Measurements from ENCODE around the gene RNF34. TPM values are rescaled to one million over a fixed set of nuclear protein-coding genes. Genes with fewer than 3 reads are reported as not detected.
"Not testable (repeated sequence)": the region's sequence is repeated elsewhere in the genome, so short reads cannot be mapped to it uniquely, and the experiment has no call there.

The RNF34 gene, protein sequence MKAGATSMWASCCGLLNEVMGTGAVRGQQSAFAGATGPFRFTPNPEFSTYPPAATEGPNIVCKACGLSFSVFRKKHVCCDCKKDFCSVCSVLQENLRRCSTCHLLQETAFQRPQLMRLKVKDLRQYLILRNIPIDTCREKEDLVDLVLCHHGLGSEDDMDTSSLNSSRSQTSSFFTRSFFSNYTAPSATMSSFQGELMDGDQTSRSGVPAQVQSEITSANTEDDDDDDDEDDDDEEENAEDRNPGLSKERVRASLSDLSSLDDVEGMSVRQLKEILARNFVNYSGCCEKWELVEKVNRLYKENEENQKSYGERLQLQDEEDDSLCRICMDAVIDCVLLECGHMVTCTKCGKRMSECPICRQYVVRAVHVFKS
- 10 to 100 TPM; 77.2 to 82.8 TPM for total RNA-seq

DNA sequence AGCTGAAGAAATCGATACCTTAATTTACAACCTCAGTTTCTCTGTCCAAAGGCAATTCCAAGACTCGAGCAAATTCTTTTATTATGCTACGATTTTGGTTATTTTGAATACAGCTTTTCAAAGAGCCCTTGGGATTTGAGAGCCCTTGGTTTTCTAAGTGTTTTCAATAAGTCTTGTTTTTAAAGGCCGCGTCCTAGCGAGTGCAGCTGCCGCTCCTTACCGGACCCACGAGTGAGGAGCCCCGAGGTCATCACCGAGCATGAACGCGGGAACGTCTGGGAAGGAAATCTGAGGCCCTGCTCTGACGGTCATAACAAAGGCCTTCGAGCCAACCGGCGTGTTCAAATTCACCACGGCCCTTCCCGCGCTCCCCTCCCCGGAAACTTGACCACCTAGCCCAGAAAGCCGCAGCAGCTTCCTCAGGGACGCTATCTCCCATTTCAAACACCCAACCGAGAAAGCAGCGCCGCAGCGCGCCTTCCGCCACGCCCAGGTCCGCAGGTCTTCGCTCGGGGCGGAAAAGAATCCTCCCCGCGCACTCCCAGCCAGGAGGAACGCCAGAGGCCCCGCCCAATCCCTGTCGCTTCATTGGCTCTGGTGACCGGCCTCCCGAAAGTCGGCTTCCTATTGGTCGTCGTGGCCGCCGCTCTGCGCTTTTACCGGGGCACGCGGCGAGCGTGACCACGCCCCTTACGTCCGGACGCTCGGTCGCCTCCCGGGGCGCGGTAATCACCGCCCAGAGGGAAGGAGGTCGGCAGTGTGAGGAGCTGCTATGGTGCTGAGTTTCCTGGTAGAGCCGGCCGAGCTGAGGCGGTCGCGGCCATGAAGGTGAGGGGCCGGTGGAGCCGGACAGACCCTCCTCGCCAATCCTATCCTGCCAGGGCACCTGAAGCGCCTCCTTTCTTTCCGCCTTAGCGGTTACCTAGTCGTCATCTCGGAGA, at the start of gene RNF34:
TSS of gene RNF34 (plus strand) at position 728 of the 941 bp plus-strand sequence. CDS start at position 823, 95 bp downstream.
- POLR2A ChIA-PET = interaction anchor here (0.7 to 2.4 kb wide), 10 partner anchors 8 to 272 kb away, joined by 3 to 24 read pairs (median 5); partner anchors contain the start of genes ANAPC5, CAMKK2 and ORAI1
- CTCF ChIA-PET = interaction anchor here (0.9 to 2.7 kb wide), 5 partner anchors 17 to 64 kb away, joined by 3 to 11 read pairs (median 5); partner anchors contain the start of gene ANAPC5

DNA sequence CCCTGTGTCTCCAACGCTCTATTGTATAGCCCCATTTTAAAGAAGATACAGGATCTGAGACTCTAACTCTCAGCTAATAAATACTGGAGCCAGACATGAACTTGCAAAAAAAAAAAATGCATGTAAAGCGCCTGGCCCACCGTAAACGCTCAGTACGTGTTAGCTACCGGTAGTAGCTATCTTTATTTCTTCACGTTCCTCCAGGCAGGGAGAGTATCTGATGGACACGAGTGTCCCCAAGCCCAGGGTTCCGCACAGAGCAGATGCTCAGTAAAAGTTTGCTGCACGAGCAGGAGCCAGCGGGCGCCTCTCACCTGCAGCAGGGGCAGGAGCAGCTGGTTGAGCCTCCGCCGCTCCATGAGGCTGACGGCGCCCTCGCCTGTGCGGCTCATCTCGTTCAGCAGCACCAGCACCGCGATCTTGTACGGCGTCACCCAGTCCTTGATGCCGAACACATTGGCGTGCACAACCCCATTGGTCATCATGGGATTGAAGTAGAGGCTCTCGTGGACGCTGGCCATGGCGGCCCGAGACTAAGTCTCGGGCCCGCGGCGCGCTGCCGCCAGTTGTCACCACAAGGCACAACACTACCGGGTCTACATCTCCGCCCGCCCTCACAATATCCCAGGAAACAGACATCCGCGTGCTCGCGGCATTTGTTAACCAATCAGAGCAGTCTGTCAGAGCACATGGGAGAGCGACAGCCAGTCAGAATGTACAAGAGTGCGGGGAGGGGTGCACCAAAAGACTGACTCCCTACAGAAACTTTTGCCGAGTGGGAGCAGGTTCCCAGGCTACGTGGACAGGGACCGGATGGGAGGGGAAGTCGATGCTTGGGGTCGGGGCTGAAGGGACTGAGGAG, 47.9 kb upstream of the RNF34 start, which contains the start of gene ANAPC5:
TSS of gene ANAPC5 (minus strand) at position 592 of the 862 bp plus-strand sequence. CDS start at position 521, 71 bp downstream.
- POLR2A ChIA-PET = interaction anchor here (0.6 to 2.6 kb wide), 4 partner anchors 40 to 162 kb away, joined by 3 to 24 read pairs (median 4); partner anchors contain the start of gene RNF34

DNA sequence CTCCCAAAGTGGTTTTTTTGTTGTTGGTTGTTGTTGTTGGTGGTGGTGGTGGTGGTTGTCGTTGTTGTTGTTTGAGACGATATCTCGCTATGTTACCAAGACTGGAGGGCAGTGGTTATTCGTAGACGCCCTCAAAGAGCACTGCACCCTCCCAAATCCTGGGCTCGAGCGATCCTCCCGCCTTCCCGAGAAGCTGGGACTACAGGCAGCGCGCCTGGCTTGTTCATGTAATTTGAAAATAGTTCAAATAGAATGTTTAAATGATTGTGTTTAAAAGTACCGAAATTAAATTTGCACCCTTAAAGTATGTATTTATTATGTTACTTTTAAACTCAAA, 47.3 kb upstream of the RNF34 start:
- POLR2A ChIA-PET = interaction anchor here (1.8 to 2.6 kb wide), 2 partner anchors 39 to 48 kb away, joined by 5 to 24 read pairs; partner anchors contain the start of gene RNF34
- CTCF ChIA-PET = interaction anchor here (0.6 to 1.2 kb wide), 2 partner anchors 13 to 346 kb away, joined by 3 read pairs; no protein-coding TSS in a partner anchor

More for the DNA sequence above, 47.9 kb upstream of the RNF34 start, which contains the start of gene ANAPC5:
- CTCF ChIA-PET = interaction anchor here (0.6 to 2.0 kb wide), 6 partner anchors 12 to 345 kb away, joined by 3 to 12 read pairs (median 4); partner anchors contain the start of gene RNF34

DNA sequence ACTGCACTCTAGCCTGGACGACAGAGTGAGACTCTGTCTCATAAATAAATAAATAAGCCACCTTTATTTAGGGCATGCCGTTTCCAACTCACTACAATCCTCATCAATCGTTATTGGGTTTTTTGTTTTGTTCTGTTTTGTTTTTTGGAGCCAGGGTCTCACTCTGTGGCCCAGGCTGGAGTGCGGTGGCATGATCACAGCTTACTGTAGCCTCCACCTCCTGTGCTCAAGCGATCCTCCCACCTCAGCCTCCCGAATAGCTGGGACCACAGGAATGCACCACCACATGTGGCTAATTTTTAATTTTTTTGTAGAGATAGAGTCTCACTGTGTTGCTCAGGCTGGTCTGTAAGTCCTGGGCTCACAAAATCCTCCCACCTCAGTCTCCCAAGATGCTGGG, 44.1 kb upstream of the RNF34 start:
- POLR2A ChIA-PET = no interaction called here

DNA sequence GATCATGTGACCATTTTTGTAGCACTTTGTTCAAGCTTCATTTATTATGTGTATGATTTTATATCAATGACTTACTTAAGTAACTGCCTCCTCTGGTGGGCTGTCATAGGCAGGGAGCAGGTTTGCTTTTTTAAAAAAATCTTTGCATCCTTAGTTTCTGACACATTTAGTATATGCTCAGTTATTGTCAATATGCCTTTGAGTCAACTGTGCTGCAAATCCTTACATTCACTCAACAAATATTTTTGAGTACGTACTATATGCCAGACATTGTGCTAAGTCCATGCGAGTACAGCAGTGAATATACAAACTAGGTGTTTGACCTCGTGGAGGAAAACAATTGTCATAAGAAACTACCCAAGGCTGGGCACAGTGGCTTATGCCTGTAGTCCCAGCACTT, 43.3 kb upstream of the RNF34 start:
- POLR2A ChIA-PET = no interaction called here
- CTCF ChIA-PET = interaction anchor here (0.7 kb wide), 1 partner anchor 13 kb away, joined by 4 read pairs; no protein-coding TSS in a partner anchor

More for the DNA sequence above, 44.1 kb upstream of the RNF34 start:
- CTCF ChIA-PET = interaction anchor here (0.7 kb wide), 1 partner anchor 14 kb away, joined by 4 read pairs; no protein-coding TSS in a partner anchor

DNA sequence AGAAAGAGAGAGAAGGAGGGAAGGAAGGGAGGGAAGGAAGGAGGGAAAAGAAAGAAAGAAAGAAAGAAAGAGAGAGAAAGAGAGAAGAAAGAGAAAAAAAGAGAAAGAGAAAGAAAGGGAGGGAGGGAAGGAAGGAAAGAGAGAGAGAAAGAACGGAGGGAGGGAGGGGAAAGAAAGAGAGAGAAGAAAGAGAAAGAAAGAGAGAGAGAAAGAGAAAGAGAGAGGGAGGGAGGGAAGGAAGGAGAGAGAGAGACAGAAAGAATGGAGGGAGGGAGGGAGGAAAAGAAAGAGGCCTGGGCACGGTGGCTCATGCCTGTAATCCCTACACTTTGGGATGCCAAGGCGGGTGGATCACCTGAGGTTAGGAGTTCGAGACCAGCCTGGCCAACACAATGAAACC, 42.6 kb upstream of the RNF34 start:
- ChIA-PET CTCF (interaction anchor here (0.7 kb wide), 1 partner anchor 965 kb away, joined by 3 read pairs; no protein-coding TSS in a partner anchor), POLR2A (no interaction called here)

DNA sequence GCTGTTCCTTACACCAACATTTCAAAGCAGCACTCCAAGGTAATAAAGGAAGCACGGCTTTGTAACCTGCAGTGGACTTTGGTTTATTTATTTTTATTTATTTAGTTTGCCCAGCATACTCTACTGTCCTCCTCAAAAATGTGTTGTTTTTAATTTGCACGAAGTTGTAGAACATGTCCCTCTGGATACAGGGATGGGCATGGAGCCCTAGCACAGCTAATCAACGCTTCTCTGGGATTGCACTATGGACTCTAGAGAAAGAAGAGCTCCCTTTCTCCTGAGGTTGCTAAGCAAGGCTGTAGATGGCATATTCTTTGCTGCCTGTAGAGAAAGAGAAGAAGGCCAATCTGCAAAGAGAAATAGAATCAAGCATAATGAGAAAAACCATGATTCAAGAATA, 41.8 kb upstream of the RNF34 start:
- ChIA-PET POLR2A (no interaction called here), CTCF (interaction anchor here (0.5 kb wide), 1 partner anchor 9 kb away, joined by 3 read pairs; no protein-coding TSS in a partner anchor)

DNA sequence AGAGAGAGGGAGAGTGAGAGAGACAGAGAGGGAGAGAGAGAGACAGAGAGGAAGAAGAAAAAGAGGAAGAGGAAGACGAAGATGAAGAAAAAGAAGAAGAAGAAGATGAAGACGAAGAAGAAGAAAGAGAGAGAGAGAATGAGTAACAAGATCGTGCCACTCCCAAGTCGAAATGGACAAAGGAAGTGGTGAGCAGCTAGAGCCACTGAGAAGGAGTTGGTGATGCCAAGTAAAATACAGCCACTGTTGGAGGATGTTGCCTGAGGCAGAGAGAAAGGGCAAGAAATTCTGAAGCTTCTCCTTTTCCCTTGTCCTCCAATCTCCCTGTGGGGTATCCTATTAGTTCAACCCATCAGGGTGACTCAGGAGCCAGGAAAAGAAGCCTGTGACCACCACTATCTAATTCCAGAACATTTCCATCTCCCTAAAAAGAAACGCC, 35.2 kb upstream of the RNF34 start:
- ChIA-PET CTCF (no interaction called here), POLR2A (no interaction called here)

DNA sequence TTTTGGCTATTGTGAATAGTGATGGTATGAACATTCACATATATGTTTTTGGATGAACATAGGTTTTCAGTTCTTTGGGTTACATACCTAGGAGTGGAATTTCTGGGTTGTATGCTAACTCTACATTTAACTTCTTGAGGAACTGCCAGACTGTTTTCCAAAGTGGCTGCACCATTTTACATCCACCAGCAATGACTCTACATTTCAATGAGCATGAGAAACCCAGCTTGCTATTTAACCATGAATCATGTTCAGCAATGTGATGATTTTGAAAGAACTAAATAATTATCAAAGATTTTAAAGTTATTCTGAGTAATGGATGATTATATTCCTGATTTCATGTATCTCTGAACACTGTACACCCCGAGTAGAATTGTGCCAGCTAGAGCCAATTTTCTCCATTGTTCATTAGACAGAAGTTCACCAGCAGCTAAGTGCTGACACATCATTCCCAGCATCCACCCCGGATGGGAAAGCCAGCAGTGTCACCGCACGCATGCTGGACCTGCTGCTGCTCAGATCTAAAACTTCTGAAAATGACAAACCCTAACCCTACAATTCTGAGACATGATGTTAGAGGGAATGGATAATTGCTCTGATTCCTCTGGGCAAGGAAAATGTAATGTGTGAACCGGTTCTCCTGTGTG, 34.4 kb upstream of the RNF34 start:
- ChIA-PET CTCF (no interaction called here), POLR2A (no interaction called here)

DNA sequence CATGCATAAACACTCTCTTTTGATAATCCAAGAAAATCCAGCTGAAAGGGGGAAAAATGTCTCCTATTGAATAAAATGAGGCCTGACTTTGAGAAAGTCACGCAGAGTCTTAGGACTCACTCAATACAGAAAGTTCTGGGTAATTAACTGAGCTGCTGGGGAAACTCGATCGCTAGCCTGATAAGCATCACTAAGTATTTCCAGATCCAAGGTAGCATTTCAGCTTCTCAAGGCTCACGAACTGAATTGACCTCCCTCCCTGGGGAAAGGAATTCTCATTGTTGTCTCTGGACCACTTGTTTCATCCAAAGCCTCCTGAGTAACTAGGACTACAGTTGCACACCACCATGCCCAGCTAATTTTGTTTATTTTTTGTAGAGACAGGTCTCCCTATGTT, 33.9 kb upstream of the RNF34 start:
- POLR2A ChIA-PET = no interaction called here
- CTCF ChIA-PET = no interaction called here

DNA sequence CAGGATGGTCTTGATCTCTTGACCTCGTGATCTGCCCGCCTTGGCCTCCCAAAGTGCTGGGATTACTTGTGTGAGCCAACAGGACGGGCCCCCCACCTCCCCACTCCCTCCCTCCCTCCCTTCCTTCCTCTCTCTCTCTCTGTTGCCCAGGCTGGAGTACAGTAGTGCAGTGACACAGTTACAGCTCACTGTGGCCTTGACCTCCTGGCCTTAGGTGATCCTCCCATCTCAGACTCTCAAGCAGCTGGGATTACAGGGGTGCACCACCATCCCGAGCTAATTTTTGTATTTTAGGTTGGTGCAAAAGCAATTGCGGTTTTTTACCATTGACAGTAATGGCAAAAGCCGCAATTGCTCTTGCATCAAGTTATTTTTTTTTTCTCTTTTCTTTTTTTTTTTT, 28.5 kb upstream of the RNF34 start:
- ChIA-PET CTCF (interaction anchor here (0.6 kb wide), 1 partner anchor 54 kb away, joined by 3 read pairs; no protein-coding TSS in a partner anchor), POLR2A (no interaction called here)

DNA sequence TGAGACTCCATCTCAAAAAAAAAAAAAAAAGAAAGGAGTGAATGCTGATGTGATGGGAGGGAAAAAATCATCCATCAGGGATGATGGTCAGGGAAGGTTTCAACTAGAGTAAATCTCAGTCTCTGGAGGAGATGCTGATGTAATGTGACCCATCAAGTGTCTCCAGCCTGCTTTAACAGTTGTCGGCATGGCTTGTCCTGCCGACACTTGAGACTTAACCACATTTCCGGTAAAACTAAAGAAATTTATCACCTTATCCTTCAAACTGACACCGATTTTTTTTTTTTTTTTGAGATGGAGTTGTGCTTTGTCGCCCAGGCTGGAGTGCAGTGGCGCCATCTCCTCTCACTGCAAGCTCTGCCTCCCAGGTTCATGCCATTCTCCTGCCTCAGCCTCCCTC, 26.2 kb upstream of the RNF34 start:
- CTCF ChIA-PET = no interaction called here
- POLR2A ChIA-PET = no interaction called here

DNA sequence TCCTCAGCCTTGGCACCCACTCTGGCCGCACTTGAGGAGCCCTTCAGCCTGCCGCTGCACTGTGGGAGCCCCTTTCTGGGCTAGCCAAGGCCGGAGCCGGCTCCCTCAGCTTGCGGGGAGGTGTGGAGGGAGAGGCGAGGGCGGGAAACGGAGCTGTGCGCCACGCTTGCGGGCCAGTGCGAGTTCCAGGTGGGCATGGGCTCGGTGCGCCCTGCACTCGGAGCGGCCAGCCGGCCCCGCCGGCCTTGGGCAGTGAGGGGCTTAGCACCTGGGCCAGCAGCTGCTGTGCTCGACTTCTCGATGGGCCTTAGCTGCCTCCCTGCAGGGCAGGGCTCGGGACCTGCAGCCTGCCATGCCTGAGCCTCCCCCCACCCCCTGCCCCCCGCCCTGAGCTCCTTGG, 25.6 kb upstream of the RNF34 start:
- POLR2A ChIA-PET, CTCF ChIA-PET: not testable (repeated sequence)

DNA sequence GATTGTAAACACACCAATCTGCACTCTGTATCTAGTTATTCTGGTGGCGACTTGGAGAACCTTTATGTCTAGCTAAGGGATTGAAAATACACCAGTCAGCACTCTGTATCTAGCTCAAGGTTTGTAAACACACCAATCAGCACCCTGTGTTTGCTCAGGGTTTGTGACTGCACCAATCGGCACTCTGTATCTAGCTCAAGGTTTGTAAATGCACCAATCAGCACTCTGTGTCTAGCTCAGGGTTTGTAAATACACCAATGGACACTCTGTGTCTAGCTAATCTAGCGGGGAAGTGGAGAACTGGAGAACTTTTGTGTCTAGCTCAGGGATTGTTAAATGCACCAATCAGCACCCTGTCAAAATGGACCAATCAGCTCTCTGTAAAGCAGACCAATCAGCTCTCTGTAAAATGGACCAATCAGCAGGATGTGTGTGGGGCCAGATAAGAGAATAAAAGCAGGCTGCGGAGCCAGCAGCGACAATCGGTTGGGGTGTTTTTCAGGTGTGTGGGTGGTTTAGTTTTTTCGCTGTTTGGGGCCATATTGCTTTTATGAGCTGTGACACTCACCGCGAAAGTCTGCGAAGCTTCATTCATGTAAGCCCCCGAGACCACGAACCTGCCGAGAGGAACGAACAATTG, 24.9 kb upstream of the RNF34 start:
- CTCF ChIA-PET, POLR2A ChIA-PET: not testable (repeated sequence)

DNA sequence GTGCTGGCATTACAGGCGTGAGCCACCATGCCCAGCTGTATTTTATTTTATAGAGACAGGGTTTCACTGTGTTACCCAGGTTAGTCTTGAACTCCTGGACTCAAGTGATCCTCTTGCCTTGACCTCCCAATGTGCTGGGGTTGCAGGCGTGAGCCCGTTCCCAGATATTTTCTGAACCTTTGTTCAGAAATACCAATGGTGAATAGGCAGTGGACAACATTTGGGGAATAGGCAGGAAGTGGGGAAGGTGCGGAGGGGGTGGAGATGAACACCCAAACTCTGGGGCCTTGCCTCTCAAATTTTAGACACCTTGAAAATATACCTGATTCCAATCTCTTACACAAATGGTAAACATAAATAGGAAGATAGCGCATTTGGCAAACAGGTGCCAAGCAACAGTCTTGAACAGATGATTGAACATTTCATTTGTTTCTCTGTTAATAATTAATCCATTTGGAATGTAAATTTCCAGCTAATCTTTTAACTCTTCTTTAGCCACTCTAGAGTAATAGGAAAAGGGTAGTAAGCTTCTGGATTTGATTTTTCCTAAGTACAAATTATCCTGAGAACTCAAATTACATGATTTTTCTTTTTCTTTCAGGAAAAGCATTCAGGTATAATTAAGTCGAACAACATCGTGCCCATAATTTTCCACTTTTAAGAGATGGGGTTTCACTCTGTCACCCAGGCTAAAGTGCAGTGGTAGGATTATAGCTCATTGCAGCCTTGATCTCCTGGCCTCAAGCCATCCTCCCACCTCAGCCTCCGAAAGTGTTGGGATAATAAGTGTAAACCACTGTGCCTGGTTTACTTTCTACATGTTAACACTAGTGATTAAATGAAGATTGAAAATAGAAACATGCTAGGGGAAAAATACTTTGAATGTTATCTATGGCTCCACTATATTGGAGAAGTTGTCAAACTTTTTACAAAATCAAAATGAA, 22.9 kb upstream of the RNF34 start:
- ChIA-PET CTCF (interaction anchor here (1.3 kb wide), 1 partner anchor 66 kb away, joined by 3 read pairs; no protein-coding TSS in a partner anchor), POLR2A (no interaction called here)

DNA sequence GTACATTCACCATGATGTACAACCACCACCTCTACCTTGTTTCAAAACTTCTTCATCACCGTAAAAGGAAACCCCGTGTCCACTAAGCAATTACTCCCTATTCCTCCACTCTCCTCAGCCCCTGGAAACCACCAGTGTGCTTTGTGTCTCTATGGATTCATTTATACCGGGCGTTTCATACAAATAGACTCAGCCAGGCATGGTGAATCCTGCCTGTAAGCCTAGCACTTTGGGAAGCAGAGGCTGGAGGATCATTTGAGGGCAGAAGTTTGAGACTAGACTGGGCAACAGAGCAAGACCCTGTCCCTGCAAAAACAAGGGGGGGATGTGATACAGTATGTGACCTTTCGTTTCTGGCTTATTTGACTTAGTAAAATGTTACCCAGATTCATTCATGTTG, 21.2 kb upstream of the RNF34 start:
- CTCF ChIA-PET = interaction anchor here (0.6 to 0.7 kb wide), 2 partner anchors 15 to 940 kb away, joined by 3 to 4 read pairs; no protein-coding TSS in a partner anchor
- POLR2A ChIA-PET = interaction anchor here (0.7 kb wide), 1 partner anchor 10 kb away, joined by 15 read pairs; no protein-coding TSS in a partner anchor

DNA sequence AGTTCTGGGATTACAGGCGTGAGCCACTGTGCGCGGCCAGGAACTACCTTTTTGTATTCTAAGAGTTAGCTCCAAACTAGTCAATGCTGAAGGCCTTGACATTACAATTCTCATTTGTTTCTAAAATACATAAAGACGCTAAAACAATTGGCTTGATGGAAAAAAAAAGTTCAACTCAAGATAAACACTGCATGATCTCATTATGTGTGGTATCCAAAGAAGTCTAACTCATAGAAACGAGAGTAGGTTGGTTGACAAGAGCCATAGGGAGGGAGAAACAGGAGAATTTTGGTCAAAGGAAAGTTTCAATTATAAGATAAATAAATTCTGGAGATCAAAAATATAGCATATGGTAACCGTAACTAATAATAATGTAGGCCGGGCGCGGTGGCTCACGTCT, 20.0 kb upstream of the RNF34 start:
- POLR2A ChIA-PET = no interaction called here
- CTCF ChIA-PET = no interaction called here

All from activated CD8-positive, alpha-beta memory T cell treated with anti-CD3 and anti-CD28 coated beads for 36 hours (primary cell).